Superior temporal gyrus (tissue), 1 donor: Measurements from ENCODE around the gene IST1.
"Not testable (repeated sequence)": the region's sequence is repeated elsewhere in the genome, so short reads cannot be mapped to it uniquely, and the experiment has no call there.

ENCODE experiments used
- DNase-seq: peaks from one replicate; pipeline ENCODE4 v3.0.0-alpha.2; 2016; ENCODE audit errors: extremely low spot score

The IST1 gene

DNA sequence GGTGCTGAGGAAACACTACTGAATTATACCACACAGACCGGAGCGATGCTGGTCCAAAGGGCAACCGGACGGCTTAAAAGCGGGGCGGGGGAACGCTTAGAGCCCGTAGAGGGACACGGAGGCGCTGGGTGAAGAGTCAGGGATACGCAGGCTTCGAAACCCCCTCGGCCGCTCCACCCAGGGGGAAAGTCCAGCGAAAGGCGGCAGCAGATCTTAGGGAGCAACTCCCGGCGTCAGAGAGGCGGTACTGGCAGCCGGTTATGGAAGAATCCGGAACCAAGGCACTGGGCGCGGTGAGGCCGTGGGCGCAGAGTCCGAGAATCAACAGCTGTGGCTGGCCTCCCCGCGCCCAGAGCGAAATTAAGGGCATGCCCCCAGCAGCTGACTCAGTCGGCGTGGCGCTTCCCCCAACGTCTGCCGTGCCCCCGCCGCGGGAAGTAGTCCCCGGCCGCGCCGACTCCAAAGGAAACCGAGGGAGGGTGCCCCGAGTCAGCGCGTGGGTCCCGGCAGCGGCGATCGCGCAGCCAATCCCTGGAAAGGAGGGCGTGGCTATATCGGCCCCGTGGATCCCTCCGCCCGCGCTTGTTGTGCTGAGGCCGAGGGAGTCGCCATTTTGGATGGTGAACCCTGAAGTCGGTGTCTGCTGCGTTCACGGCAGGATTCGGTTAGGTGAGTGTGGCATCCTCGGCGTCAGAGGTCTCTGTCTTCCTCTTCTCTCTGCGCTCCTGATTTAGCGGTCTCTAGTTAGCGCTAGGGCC lies at the start of gene IST1:
TSS of gene IST1 (plus strand) at position 611 of the 758 bp plus-strand sequence. CDS start 20,110 bp downstream, outside the sequence.
- peak; percentile 98 for DNase-seq

DNA sequence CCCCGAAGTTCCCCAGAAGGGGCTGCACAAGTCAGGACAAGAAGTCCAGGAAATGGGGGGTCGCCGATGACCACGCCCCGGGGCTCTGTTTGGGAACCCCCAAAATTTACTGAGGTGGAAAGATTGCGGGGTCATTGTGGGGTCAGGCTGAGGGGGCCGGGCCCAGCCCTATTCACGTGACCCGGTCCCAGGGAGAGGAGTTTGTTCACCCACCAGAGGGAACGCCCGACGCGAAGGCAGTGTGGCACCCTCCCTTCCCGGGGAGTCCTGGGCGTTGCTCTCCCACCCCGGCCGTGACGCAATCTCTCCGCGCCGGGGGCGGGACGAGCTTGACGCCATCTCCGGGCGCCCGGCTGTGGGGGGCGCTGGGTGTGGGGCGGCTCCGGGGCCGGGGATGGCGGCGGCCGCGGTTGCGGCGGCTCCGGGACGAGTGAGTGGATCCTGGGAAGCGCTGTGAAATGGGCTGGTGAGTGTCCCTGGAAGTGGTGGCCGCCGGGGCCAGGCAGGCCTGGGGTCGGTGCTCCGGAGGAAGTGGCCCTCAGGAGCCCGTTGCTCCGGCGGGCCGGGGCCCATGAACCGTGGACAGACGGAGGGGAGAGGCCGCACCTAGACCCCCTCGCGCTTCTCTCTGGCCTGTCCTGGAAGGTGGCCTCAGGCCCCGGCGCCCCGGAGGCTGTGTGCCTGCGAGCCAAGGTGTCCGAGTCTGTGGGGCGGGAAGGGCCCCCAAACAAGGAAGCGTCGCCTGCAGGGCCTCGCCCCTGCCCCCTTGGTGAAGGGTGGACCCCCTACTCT lies 49.5 kb upstream of the IST1 start, which contains the start of gene ATXN1L:
TSS of gene ATXN1L (plus strand) at position 338 of the 792 bp plus-strand sequence. CDS start 3,765 bp downstream, outside the sequence.
- peak; percentile 87 for DNase-seq

DNA sequence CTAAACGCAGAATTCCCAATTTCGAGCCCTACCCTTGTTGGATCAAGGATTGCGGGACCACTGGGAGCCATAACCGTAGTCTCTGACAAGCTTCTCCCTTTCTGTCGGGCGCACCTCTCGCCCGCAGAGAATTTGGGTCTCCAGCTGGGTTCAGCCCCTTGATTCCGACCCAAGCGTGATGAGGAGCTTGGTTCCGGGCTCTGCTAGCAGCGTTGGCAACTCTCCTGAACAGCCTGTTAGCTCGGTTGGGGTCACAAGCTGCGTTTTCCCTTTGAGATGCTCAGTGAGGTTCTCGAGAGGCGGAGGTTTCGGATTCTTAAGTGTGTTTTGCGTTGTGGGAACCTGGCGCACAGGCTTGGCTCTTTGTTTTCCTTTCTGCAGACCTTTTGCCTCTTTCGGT lies 48.9 kb upstream of the IST1 start:
- DNase-seq: no peak

DNA sequence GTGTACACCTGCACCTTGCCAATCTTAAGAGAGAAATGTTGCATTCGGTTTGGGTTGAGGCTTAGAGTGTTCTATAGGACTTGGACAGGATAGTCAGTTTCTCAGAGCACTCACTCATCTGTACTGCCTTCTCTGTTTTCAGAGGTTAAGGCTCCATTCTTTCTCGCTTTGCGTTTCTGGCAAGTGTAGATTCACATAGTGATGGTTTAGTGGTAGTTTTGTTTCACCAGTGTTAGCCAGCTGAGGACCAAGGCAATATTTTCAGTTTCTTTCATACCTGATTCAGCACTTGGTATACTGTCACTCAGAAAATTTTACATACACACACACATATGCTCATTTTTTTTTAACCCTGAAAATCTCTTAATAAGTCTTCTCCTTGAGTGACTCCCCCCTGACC lies 48.2 kb upstream of the IST1 start:
- no peak for DNase-seq

DNA sequence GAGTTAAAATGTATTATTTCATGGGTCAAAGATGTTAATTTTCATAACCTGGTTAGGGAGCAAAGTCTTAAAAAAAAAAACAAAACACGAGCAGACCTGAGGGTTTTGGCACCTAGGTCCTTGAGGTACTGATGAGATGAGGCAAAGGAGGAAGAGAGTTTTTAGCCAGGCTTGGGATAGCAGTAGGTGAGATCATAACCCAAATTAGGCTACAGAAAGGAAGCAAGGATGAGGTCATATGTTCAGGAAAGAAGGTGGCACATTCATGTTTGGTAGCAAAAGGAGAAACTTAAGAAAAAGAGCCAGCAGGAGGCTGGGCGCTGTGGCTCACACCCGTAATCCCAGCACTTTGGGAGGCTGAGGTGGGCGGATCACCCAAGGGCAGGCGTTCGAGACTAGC lies 46.7 kb upstream of the IST1 start:
- DNase-seq: no peak

DNA sequence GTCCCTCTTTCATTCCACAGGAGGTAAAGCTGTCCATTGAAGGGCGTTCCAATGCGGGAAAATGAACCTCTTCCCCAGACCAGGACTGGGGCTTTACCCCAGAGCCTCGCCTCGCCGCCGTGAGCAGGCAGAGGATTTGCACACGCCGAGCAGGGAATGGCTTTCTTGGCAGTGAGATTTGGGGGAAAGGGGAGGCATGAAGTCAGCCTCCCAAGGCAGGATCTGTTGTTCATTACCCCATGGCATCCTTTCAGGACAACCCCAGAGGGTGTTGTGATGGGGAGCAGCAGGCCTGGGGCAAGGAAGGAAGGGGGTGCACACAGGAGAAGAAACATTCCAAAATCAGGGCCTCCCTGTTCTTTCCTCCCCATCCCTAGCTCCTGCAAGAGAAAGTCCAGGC lies 43.6 kb upstream of the IST1 start:
- DNase-seq: no peak

DNA sequence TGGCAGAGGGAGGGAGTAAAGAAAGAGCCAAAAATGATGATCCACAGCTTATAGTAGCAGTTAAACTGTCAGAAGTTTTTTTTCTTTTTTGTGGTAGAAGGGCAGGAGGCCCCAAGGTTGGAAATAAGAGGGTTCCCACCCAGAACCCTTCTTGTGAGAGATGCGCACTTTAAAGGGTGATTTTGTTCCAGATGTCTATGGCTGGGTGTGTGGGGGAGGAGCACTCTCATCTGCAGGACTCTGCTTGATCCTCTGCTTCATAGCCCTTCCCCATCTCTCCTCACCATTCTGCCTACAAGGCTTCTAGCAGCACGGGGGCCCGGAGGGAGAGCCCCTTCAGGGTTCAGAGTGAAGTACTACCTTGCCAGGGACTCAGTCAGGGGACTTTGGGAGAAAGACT lies 43.2 kb upstream of the IST1 start:
- DNase-seq: no peak

DNA sequence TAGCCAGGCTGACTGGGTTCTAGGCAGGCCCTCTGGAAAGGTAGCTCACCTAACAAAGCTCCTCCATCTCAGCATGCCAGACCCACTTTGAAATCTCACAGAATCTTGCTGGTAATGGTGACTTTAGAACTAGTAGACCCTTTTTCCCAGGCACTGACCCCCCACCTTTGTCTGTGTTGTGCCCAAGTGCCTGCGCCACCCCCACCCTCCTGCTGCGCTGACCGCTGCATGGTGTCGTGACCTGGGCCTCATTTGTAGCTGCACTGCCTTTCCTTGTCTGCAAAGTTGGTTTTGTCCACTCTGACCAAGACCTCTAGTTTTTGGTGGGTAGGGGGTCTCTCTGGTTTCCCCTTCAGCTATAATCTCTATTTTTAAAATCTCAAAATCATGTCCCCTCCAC lies 42.8 kb upstream of the IST1 start:
- no peak for DNase-seq

DNA sequence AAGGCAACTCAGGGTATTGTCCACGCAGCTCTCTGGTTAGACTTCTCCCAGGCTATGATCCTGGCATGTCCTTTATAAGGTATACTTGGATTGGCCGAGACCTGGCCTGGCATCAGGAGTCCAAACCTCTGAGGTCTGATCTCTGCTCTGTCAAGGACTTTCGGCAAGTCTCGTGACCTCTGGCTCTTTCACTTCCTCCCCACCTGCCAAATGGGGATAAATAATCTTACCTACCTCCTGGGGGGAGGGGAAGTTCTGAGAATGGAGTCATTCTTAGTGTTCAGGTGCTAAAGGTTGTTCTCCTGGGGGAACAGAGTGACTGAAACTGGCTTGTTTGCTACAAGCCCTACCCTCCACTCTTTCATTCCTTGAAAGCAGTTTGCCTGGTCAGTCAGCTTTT lies 41.9 kb upstream of the IST1 start:
- no peak for DNase-seq

DNA sequence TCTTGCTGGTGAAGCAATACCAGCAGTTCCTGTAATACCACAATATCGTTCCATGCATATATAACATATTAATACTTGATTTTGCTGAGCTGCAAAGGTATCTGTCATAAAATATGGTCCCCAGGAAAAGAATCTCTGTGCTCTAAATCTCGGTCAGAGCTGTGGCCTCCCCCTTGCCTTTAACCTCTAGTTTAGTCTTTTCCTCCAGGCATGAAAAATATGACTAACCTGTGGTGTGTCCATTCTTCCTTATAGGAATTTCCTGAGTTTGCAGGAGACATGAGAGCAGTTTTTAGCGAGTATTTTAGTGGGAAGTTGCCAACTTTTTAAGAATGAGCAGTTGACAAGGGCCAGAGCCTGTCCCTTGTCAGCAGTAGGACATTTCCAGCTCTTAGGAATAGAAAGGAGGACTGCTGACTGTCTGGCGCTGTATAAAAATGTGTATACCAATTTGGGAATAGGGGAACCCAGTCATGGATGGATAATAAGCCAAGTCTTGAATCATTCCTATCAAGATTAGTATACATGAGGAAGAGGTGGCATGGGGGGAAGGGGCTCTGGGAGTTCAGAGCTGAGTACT lies 40.9 kb upstream of the IST1 start:
- DNase-seq: no peak

DNA sequence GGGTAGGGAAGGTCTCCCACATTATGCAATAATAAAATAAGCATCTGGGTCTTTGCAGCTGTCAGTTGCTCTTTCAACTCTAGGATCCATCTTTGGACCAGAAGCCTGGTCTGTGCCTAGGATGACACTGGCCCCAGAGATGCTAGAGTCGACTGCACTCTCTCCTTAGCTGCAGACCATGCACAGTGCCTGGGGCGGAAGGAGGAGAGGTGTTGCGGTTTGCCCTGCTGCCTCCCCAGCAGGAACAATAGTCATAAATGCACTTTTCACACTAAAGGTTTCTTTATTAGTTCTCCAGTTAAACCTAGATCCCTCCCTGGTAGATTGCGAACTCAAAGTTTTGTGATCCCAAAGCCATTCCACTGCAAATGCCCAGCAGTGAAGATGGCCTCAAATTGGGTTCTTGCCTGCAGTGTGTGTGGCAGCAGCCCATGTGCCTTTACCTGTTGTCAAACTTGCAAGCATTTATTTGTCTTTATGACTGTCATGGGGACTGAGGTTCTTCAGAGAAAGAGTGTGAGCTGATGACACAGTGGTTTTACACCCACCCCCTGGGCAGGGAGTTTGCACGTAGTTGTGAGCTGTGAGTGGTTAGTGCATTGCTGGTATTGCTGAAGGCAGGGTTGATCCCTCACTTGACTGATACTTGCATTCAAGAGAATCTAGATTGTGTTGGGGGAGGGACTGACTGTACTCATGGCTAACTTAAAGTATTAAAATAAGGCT lies 39.2 kb upstream of the IST1 start:
- DNase-seq: no peak

DNA sequence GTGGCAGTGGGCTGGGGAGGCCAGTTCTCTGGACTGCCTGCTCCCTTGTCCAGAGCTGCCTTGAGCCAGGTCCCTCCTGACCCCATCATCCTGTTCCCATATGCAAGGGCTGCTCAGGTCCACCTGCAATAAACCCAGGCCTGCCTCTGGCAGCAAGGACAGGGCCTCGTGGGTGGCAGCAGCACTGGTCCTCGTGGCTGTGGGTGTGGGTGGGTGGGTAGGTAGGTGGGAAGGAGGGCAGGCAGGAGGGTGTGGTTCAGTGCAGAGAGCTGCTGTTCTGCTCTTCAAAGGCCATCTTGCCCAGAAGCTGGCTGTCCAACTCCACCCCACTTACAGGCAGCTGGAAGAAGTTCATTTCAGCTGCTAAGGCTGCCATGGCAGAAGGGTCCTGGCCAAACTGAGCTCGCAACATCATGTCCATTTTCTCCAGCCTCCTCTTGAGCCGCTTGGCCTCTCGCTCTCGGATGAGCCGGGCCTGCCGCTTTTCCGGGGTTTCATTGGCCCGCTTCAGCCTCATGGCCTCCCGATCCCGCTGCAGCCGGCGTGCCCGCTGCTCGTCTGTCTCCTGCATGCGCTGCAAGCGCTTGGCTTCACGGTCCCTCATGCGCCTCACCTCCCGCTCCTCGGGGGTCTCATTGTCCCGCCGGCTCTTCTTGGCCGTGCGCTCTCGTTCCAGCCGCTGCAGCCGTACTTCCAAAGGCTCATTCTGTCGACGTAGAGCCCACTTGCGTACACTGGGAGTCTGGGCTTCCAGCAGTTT lies 35.4 kb upstream of the IST1 start:
- DNase-seq: no peak

DNA sequence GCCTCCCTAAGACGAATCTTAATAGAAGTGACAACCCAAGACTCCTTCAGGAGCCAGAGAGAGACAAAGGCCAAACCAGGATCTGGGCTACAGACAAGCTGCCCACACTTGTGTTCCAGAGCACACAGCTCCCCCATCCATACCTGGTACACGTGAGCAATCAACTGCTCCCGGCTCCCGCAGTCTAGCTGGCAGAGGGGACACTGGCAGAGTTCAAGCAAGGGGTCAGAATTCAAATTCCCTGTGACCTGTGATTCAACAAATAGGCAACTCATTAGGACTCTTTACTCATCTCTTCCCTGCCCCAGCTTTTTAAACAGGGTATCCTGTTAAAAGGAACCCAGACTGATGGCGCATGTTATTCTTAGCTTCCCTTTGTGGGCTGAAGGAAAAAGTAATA lies 31.3 kb upstream of the IST1 start:
- DNase-seq: no peak

DNA sequence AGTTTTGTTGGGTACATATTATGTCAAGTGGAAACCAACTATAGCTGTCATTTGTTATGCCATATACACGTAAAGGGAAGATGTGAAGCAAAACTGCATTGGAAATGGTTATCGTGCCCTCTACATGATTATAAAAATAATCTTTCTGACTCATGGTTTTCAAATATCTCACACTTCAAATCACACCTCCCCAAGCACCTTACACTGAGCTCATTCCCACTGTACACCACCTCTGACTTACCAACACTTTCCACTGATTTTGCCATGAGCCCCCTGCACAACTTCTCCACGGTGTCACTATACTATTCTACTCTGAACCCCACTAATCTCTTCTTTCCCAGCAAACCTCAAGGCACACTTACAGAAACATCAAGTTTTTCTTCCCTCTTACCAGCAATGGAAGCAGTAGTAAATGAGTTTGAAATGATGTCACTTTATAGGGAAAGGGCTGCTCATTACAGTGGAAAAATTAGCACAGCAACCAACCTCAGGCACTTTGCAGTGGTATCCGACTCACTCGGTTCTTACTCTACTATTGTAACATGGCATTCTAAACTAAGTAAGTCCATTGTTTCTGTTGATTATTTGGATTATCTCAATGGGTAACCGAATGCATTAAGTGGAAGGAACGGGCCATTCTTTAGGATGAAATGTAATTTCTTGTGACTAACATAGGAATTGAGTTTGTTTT lies 30.0 kb upstream of the IST1 start:
- DNase-seq: no peak

DNA sequence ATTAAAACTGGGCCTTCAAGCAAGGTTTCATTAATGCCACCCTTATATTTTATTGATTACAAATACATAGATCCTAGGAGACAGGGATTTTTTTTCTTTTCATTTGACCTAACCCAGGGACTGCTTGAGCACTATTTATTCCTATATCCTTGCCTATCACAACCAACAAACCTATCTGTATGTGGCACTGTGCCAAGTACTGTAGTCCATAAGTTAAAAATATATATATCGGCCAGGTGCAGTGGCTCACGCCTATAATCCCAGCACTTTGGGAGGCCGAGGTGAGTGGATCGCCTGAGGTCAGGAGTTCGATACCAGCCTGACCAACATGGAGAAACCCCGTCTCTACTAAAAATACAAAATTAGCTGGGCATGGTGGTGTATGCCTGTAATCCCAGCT lies 28.2 kb upstream of the IST1 start:
- not testable (repeated sequence) for DNase-seq

DNA sequence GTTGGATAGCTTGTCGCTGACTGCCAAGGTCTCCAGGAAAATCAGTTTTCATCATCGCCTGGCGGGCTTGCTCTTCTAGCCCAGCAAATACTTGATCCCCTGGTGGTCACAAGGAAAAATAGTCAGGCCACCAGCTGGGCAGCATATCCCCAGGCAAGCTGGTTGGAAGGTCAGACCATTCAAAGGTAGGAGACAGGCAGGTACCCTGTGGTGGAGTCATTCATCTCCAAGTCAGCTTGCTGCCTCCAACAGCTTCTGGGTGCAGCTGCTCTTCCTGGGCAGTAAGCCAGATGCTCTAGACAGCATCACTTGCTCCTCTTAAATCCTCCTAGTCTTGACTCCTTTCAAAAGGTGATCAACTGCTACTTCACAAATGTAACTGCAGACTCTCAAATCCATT lies 27.4 kb upstream of the IST1 start:
- no peak for DNase-seq

DNA sequence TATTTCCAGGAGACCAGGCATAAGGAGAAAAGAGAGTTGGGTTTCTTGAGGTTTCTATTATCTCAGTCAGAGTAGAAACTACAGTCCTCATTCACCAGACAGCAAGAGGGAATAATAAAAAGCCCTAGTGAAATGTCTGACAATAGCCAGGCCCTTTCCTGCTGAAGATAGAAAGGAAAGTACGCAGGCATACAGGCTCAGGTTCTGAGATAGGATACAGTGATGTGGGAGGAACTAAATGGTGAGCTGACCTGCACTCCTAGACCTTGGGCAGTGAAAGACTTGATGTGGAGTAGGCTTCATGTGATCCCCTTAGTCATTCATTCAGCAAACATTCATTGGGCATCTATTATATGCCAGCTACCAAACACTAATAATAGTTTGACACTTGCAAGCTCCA lies 26.2 kb upstream of the IST1 start:
- DNase-seq: no peak

DNA sequence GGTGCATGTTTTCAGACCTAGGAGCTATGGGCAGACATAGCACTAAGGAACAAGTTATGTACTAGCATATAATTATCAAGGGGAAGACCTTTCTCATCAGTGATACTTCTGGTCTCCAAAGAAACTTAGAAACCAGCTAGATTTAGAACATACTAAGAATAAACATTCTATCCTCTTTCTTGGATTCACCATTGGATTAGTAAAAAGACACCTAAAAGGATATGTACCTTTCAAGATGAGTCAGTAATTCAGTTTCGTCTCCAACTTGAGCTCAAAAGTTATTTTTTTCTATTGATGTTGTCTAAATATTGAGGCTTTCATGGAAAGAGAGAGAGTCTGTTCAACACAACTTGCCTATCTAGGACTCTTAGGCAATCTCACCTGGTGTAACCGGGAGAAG lies 24.5 kb upstream of the IST1 start:
- no peak for DNase-seq

DNA sequence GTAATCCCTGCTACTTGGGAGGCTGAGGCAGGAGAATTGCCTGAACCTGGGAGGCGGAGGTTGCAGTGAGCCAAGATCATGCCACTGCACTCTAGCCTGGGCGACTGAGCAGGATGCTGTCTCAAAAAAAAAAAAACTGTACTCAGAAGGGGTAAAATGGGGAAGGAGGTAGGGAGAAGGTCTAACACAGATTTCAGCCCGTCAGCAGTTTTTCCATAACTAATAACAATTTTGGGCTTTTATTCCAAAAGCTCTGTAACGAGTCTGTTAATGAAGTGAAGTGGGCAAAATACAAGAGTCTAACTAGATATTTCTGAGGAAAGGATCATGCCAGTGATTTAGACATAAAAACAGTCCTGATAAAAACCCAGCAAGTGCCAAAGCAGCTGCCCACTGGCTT lies 22.1 kb upstream of the IST1 start:
- DNase-seq: no peak

DNA sequence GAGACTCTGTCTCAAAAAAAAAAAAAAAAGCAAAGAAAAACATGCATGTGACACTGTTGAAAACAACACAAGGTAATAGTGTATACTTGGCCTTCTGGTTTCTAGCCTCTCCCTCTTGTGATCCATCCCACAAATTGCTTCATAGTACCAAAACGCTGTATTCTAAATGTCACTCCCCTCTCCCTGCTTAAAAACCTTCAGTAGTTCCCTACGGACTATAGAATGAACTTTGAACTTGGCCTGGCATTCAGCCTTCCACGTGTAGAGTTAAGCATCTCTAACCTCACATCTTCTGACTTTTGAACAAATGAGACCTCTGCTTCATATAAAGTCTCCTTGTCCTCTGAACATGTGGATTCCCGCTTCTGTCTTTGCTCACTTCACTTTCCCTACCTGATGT lies 16.4 kb upstream of the IST1 start:
- DNase-seq: no peak

DNA sequence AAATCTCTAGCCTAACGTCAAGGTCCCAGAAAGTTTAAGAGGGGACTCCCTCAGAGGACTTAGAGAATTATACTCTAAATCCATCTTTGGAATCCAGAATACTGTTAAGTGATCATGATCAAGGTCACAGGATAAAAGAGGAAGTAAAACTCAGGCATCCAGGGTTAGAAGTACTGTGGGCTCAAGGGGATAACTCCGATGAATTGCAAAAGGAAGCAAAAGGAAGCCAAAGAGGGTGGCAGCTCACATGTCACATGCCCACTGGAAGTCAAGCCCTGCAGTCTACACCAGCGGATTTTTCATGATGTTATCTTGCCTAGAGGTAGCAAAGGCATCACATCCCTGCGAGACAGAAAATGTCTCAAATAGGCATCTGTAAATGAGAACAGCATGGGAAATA lies 15.2 kb upstream of the IST1 start:
- DNase-seq: no peak
